Metanephros (tissue), 1 donor: ENCODE data around the gene KLK13. TPM values are rescaled to one million over a fixed set of nuclear protein-coding genes. Genes with fewer than 3 reads are reported as not detected.

Source experiments
- total RNA-seq: library from RNA; depleted of rRNA; stranded (reverse); fragments of >200 nt; gene quantifications from one replicate; pipeline ENCODE4 v1.2.3, GENCODE V29; 2014

Gene KLK13, protein sequence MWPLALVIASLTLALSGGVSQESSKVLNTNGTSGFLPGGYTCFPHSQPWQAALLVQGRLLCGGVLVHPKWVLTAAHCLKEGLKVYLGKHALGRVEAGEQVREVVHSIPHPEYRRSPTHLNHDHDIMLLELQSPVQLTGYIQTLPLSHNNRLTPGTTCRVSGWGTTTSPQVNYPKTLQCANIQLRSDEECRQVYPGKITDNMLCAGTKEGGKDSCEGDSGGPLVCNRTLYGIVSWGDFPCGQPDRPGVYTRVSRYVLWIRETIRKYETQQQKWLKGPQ
- 0.35 TPM for total RNA-seq

DNA sequence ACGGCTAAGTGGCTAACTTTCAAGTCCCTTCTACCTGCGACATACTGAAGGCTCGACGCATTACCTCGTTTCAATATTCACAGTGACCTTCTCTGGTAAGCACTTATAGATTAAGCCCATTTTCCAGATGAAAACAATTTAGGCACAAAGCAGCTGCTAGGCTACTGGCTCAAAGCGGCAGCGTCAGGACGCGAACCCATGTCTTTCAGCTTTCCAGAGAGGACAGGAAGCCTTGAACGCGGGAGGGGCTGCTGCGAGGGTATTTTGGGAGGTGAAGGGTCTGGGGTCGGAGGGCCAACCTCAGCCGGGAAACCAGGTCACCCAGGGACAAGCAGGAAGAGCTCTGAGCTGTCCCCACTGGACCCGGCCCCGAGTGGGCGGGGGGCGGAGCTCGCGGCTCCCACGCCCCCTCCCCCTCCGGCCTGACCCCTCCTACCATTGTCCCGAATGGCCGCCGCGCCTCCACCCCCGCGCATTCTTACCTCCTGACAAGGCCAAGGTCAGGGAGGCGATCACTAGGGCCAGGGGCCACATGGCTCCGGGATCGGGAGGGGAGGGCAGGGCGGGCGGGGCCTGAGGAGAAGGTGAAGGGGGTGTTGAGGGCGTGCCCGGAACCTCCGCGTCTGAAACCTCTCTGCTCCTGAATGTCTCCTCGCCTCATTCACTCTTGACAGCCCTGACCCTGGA, at the start of gene KLK13:
TSS of gene KLK13 (minus strand) at position 559 of the 687 bp plus-strand sequence. CDS start at position 534, 25 bp downstream.

GRCh38 chr19:51108066-51108804, 43.3 kb upstream of the KLK13 start, which contains the start of gene CTU1:
TSS of gene CTU1 (minus strand) at chr19:51108409. CDS start at chr19:51104569, 3,840 bp downstream.

GRCh38 chr19:51082611-51083010, 17.7 kb upstream of the KLK13 start, which contains the start of gene KLK14:
TSS of gene KLK14 (minus strand) at chr19:51082887. CDS start at chr19:51082614, 273 bp downstream.

GRCh38 chr19:51034704-51035103, 30.2 kb downstream of the KLK13 start, which contains the start of gene KLK12:
TSS of gene KLK12 (minus strand) at chr19:51035002. CDS start at chr19:51034621, 381 bp downstream.

GRCh38 chr19:51026554-51026831, 38.4 kb downstream of the KLK13 start, which contains the start of gene KLK11:
TSS of gene KLK11 (minus strand) at chr19:51026616. CDS start at chr19:51025631, 985 bp downstream.

GRCh38 chr19:51019544-51019925, 45.4 kb downstream of the KLK13 start, which contains the start of gene KLK10:
TSS of gene KLK10 (minus strand) at chr19:51019709. CDS start at chr19:51019130, 579 bp downstream.

Other genes with a start within 250 kb of the KLK13 start
- 0.35 TPM for gene KLK1, start 241.3 kb downstream of the KLK13 start, total RNA-seq
- gene KLK15, start 231.5 kb downstream of the KLK13 start, total RNA-seq: not detected
- gene KLK3, start 210.2 kb downstream of the KLK13 start, total RNA-seq: not detected
- gene KLK2, start 191.7 kb downstream of the KLK13 start, total RNA-seq: not detected
- not detected for gene KLK4, start 153.7 kb downstream of the KLK13 start, total RNA-seq
- gene KLK5, start 112.1 kb downstream of the KLK13 start, total RNA-seq: 0.93 TPM
- gene KLK6, start 95.5 kb downstream of the KLK13 start, total RNA-seq: 6.7 TPM
- gene KLK7, start 81.2 kb downstream of the KLK13 start, total RNA-seq: 2.9 TPM
- gene KLK8, start 63.5 kb downstream of the KLK13 start, total RNA-seq: 3.3 TPM
- 0.76 TPM for gene KLK10, start 45.4 kb downstream of the KLK13 start, total RNA-seq
- gene KLK11, start 38.5 kb downstream of the KLK13 start, total RNA-seq: not detected
- not detected for gene KLK12, start 30.1 kb downstream of the KLK13 start, total RNA-seq
- 0.18 TPM for gene KLK14, start 17.8 kb upstream of the KLK13 start, total RNA-seq
- gene CTU1, start 43.3 kb upstream of the KLK13 start, total RNA-seq: 6.5 TPM
- gene SIGLEC9, start 59.8 kb upstream of the KLK13 start, total RNA-seq: 2.6 TPM
- gene SIGLEC7, start 77.2 kb upstream of the KLK13 start, total RNA-seq: 1.5 TPM
- gene CD33, start 160.0 kb upstream of the KLK13 start, total RNA-seq: 3.9 TPM
- not detected for gene SIGLECL1, start 186.0 kb upstream of the KLK13 start, total RNA-seq
- gene IGLON5, start 246.6 kb upstream of the KLK13 start, total RNA-seq: 1.6 TPM